Occipital lobe (tissue), 2 donors: ENCODE measurements around the gene ZNF524. TPM values are rescaled to one million over a fixed set of nuclear protein-coding genes. Genes with fewer than 3 reads are reported as not detected.

Experiments used
- DNase-seq: peaks from one replicate; lab custom pipeline; 2025; lab: John Stamatoyannopoulos, UW
- total RNA-seq: library from RNA; depleted of rRNA; stranded (reverse); fragments of >200 nt; gene quantifications from one replicate; pipeline ENCODE4 v1.2.3, GENCODE V29; 2014

The ZNF524 gene
- total RNA-seq, 1 donor from 2014 or later = 2.8 TPM

DNA sequence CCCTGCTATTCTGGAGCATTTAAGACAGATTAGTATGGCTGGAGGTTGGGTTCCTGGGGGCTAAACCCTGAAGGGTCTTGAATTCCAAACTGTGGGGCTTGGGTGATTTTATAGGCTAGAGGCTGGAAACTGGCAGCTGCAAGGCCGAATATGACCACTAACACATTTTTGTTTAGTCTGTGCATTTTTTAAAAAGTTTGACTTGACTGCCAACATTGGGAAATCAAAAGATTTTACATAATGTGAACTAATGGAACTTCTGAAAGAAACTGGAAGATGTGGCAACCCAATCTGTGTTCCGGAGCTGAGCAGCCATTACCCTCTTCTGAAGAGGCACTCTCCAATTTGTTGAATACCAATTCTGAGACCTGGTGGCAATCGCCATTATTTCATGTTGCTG, 19.2 kb downstream of the ZNF524 start:
- DNase-seq = no peak

DNA sequence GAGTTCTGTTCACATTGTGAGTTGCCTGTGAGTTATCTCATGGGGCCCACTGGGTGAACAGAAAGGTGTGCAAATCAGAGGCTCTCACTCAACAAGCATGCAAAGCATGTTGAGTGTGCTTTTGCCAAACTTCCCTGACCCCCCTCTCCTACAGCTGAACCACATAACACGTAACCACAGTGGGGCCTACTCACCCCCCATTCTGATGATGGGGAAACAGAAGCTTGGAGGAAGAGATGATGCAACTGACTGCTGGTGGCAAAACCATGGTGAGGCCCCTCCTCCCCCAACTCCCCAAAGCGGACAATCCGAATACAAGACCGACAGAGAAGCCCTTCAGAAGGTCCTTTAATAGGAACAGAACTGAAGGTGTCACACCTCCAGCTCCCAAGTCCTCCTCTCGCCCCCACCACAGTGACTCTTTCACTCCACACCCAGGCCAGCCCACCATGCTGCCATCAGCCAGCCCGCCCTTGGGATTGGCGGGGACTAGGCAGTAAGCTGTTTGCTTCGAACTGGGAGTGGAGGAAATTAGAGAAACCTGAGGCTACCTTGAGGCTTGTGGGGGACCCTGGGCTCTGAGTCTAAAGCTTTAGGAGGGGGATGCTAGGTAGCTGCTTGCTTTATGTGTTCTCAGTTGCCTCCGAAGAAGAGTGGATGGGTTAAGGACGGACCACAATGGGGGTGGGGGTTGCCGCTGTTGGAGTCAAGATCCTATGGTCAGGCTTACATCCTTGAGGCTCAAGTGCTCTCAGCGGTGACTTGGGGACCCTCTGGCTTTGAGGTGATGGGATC, 20.5 kb downstream of the ZNF524 start:
- DNase-seq = no peak

DNA sequence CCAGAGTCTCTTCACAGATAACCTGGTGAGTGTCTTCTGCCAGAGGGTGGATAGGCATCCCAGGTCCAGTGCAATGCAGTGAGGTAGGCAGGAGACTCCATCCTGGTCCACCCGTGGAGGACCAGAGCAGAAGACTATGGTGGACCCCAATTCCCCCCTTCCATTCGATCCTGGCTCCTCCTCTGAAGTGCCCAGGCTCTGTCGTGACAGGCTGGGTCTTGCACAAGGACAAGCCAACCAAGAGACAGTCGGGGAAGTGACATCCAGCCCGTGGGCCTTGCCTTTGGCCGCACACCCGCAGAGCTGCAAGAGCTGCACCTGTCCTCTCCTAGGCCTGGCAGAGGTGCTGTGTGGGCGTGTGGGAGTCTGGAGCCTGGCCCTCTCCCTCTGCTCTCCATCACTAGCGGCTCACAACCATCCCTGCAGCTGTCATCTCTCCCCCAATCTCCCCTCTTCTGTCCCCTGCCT, 21.2 kb downstream of the ZNF524 start:
- no peak for DNase-seq

DNA sequence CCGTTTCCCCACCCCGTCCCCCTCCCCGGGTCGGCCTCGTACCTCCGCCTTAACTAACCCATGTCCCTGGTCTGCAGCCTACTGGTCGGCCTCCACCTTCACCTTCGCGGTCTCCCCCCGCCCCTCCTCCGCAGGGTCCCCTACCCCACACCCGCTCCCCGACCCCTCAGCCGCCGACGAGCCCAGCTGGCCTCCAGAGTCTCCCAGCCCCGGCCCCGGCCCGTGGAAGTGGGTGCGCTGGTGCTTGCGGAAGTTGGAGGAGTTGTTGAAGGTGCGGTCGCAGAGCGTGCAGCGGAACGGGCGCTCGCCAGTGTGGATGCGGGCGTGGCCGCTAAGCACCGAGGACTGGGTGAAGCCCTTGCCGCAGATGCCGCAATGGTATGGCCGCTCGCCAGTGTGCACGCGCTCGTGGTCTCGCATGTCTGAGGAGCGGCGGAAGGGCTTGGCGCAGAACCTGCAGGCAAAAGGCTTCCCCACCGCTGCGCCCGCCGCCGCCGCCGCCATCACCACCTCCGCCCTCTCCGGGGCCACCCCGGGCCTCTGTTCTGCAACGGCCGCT, 21.7 kb downstream of the ZNF524 start:
- DNase-seq = no peak

- no peak for DNase-seq
Observed at GRCh38 chr19:55622242-55622969, 22.3 kb downstream of the ZNF524 start.

DNA sequence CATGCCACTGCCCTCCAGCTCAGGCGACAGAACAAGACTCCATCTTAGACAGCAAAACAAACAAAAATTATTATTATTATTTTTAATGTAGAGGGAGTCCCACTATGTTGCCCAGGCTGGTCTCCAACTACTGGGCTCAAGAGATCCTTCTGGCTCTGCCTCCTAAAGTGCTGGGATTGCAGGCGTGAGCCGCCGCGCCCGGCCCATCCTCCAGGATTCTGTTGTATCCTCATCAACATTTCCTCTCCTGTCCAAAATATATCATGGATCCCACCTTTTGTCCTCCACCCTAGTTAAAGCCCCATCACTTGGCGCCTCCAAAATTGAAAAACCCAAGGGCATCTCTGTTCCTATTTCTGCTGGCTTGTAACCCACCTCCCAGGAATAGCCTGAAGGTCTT, 23.0 kb downstream of the ZNF524 start:
- no peak for DNase-seq

DNA sequence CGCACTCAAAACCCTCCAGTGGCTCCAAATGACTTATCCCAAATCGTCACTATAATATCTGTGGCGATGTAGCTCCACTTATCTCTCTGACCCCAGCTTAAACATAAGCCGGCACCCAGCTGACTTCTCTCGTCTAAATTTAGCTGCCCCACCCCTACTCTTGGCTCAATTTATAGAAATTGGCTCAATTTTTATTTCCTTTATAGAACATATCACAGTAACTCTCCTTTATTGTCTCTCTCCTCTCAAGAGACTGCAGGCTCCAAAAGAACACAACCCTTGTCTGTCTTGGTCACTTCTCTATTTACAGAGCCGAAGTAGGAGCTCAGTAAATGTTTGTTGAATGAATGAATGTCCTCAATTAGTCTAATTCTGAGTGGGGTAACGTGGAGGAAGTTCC, 23.5 kb downstream of the ZNF524 start:
- no peak for DNase-seq

DNA sequence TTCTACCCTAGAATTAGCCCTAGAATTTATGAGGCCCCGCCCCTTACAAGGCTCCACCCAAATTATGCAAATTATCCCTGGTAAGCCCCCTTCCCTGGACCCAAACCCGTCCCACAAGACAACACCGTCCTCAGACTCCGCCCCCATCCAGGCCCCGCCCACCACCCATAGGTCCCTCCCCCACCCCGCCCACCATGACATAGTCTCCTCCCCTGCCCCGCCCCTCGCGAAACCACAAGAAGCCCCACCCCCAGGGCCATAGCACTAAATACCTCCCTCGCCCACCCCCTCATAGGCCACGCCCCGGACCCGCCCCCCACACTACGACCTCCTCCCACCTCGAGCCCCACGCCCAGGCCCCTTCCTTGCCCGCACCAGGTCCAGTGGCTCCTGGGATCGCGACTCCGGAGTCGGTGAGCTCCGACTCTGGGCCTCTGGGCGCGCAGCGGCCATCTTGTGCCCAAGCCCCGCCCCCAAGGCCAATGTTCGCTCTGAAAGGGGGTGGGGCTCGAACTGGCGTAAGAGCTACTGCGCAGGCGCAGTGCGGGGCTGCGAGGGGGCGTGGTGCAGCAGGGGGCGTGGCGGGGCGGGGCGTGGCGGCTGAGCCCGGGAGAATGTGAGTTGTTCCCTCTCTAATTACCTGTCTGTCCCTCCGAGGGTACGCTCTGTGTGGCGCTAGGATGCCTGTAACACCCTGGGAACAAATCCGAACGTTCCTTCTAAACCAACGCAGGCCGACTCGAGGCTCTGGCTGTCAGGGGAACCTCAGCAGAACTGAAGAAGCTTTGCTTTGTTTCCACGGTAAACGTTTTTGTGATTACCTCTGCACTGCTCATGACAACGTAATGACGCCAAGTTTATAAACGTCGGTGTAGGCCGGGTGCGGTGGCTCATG, 24.3 kb downstream of the ZNF524 start, which contains the start of gene ZNF784:
ZNF784 (minus strand) TSS at position 458 of the 895 bp plus-strand sequence; CDS start at position 453, 5 bp downstream.
- DNase-seq = peak; percentile 91

GRCh38 chr19:55625004-55625326, 24.9 kb downstream of the ZNF524 start:
- DNase-seq = no peak

GRCh38 chr19:55626350-55626749, 26.3 kb downstream of the ZNF524 start:
- DNase-seq = no peak

DNA sequence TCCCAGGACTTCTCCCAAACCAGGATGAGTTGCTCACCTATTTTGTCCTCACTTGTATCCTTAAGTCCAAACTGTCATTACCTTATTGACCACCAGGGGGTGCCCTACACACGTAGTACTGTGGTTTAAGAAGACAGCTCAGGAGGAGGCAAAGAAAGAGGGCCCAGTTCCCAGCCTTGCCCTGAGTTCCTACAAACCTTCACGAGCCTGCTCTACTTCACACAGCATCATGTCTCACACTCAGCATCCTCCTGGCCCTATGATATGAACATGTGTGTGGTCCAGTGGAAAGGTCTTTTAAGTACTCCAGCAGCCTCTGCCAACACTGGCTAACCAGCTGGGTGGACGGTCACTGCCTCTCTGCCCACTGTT, 32.4 kb downstream of the ZNF524 start:
- DNase-seq = peak; percentile 50

DNA sequence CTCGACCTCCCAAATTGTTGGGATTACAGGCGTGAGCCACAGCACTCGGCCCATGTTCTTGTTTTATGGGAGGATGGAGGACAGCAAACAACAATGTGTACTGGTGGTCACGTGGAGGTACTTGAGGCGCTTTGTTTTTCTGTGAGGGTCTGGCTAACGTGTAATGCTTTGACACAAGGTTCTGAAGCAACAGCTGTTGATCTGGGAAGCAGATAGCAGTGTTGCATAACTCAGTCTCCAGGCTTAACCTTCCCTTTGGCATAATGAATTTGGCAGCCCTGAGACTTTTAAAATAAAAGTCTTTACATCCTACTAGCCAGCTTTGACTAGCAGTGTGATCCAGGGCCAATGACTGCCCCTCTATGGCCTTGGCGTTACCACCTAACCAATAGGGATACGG, 33.8 kb downstream of the ZNF524 start:
- no peak for DNase-seq

GRCh38 chr19:55635334-55635717, 35.2 kb downstream of the ZNF524 start:
- DNase-seq = no peak

GRCh38 chr19:55635856-55636440, 35.9 kb downstream of the ZNF524 start:
- no peak for DNase-seq

DNA sequence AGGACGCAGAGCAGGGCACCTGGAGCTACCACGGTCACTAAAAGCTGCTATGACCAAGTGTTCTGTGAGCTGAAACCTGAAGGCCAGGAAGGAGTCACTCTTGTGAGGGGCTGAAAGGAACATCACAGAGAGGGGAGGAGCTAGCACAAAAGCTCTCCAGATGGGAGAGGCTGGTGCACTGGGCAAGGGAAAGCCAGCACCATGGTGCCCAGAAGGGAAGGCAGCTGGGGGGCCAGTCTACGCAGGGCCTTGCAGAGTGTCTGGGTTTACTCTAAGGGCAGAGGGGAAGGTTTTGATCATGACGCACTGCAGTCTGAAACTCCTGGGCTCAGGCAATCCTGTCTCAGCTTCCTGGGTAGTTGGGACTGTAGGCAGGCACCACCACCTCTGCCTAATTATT, 36.6 kb downstream of the ZNF524 start:
- DNase-seq = no peak

DNA sequence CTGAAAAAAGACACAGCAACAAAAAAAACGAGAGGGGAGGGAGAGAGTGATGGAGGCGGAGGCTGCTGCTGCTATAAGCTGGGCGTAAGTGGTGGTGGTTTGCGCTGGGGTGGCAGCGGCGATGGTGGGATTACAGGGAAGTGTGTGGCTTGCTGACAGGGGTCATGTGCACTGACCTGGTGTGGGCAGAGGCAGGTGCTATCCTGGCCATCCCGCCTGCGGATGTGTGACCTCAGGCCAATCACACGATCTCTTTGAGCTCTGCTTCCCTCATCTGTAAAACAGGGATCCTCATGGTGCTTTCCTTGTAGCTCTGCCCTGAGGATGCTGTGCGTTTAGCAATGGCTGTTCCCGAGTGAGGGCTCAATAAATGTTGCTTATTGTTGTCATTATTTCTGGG, 37.4 kb downstream of the ZNF524 start:
- no peak for DNase-seq

- DNase-seq = no peak
Observed at GRCh38 chr19:55638864-55639359, 38.8 kb downstream of the ZNF524 start.

GRCh38 chr19:55640043-55640576, 40.0 kb downstream of the ZNF524 start:
- no peak for DNase-seq

- DNase-seq = peak; percentile 43
Observed at GRCh38 chr19:55640577-55641425, 40.7 kb downstream of the ZNF524 start, which contains the start of gene ZNF580. Gene ZNF580, plus strand, starts transcription at chr19:55641002. Its CDS starts 1,507 bp downstream, at chr19:55642509.
